SH-SY5Y (cell line): ENCODE measurements around the gene CPEB1.

Source experiments
- GATA2 ChIP-seq: IDR thresholded peaks from 2 replicates; pipeline ENCODE4 v1.6.1; 2011; ENCODE audit warnings: mild to moderate bottlenecking, low read depth, low read length
- GATA3 ChIP-seq: IDR thresholded peaks from 2 replicates; pipeline ENCODE4 v1.6.1; 2011; ENCODE audit warnings: low read depth, mild to moderate bottlenecking, low read length, moderate library complexity

DNA sequence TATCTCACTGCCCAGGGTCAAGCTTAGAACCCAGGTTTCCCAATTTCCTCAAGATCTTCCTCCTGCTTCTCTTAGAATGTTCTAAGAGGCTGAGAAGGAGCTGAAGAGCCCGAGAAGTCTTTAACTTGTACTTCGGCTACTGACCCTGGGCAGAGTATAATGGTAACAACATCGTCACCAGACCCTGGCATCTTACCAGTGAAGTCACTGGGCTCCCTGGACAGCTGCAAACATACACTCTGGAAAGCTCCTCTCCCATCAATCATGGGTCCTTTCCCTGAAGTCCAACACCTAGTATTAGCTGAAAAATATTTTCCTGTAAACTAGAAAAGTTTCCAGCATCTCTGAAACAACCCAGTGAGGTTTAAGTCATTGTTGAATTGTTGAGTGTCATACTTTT, 22.7 kb downstream of the CPEB1 start:
- TF ChIP-seq GATA2 = no peak
- TF ChIP-seq GATA3 = no peak
